ENCODE measurements around the gene RAPGEF2. TPM values are rescaled to one million over a fixed set of nuclear protein-coding genes. Genes with fewer than 3 reads are reported as not detected.

The RAPGEF2 gene
- total and polyA plus RNA-seq, 10 of the 15 experiments (the other 5 are each of a cell fraction or from before 2014, with no cell fraction given): 0.31 to 24.0 (median 2.9) TPM

DNA sequence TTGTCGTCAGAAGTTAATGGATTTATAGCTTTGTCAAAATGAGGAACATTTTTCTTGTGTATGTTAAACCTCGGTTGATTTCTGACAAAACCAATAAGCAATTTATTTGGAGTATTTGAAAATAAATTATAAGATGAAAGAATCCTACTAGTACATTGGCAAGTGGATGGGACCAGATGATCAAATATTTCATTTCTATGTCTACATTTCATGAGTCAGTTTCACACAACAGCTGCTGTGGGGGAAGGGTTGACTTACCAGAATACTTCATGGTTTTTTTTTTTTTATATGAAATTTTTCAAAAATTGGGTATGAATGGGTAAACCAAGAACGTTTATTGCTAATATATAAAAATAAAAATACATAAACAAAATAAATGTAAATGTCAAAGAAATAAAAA lies 39.4 kb downstream of the RAPGEF2 start:
- BruUV-seq (replicated peaks): no TSS peak
- ChIA-PET RAD21 (ENCODE audit: unreplicated experiment) (no interaction called here), CTCF (interaction anchor here (0.5 to 0.9 kb wide), 3 partner anchors 14 to 1389 kb away, joined by 3 to 4 read pairs (median 3); no protein-coding TSS in a partner anchor), SMC1A (ENCODE audit: uncharacterized antibody, unreplicated experiment) (interaction anchor here (0.8 to 1.1 kb wide), 3 partner anchors 35 to 76 kb away, joined by 3 read pairs; no protein-coding TSS in a partner anchor), POLR2A (no interaction called here)
- no peak overlapping the region for H3K9ac ChIP-seq (ENCODE audit: control insufficient read depth, insufficient read depth, low read length)
- WGBS (ENCODE audit: insufficient coverage, insufficient replicate concordance, low lambda C conversion rate, missing lambda C conversion rate): 58% methylated on average over 3 of the region's 3 CpGs
- no peaks in the 10 kb centered on the region; the same call in 1 of the 2 replicates for H4K20me1 ChIP-seq (ENCODE audit: control insufficient read depth, insufficient read depth)
- intact Hi-C loops (cut with micrococcal nuclease; ENCODE audit: unreplicated experiment): no loop called here
- no peaks in the 10 kb centered on the region for H3K36me3 ChIP-seq (ENCODE audit: control insufficient read depth in 2 of 2, insufficient read depth in 2 of 2, low read length in 1 of 2)
- FAIRE-seq (no peak), DNase-seq (ENCODE audit: low read depth, low spot score) (no peak), ATAC-seq (no peak)
- H3K4me2 ChIP-seq (ENCODE audit: control insufficient read depth, insufficient read depth): no peak overlapping the region
- H3K27ac ChIP-seq (ENCODE audit: control insufficient read depth, insufficient read depth): no peak overlapping the region
- H3K27me3 ChIP-seq (replicated peaks in 1 of 2; ENCODE audit: control insufficient read depth in 2 of 2, insufficient read depth in 2 of 2, low read length in 1 of 2): no peaks in the 10 kb centered on the region
- H2AFZ ChIP-seq (ENCODE audit: control insufficient read depth, low read depth, low read length): no peak overlapping the region
- TF ChIP-seq CBX5 (IDR thresholded peaks at IDR 0.05; ENCODE audit: low read depth): no peak
- TF ChIP-seq CEBPB (IDR thresholded peaks at IDR 0.05; ENCODE audit: borderline replicate concordance in 1 of 2, low read depth in 2 of 2, low read length in 2 of 2): no peak
- TF ChIP-seq, protein P1, sequence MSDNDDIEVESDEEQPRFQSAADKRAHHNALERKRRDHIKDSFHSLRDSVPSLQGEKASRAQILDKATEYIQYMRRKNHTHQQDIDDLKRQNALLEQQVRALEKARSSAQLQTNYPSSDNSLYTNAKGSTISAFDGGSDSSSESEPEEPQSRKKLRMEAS (IDR thresholded peaks at IDR 0.05; ENCODE audit: low read depth, low read length): no peak
- TF ChIP-seq SP1 (IDR thresholded peaks at IDR 0.05; ENCODE audit: low read depth, low read length): no peak
- TF ChIP-seq E2F4 (IDR thresholded peaks at IDR 0.05; ENCODE audit: low read depth, low read length): no peak
- TF ChIP-seq HDGF (IDR thresholded peaks at IDR 0.05): no peak
- TF ChIP-seq ZBED1 (IDR thresholded peaks at IDR 0.05; ENCODE audit: borderline replicate concordance): no peak
- TF ChIP-seq NR2C2 (IDR thresholded peaks at IDR 0.05; ENCODE audit: borderline replicate concordance, control insufficient read depth, insufficient read length, low read depth): no peak
- no peak for TF ChIP-seq BACH1 (IDR thresholded peaks at IDR 0.05; ENCODE audit: borderline replicate concordance)
- peaks cover 55% of the 10 kb centered on the region for H3K79me2 ChIP-seq (ENCODE audit: control insufficient read depth, insufficient read depth, low read length)
- in situ Hi-C loops (cut with MboI): no loop called here
- H3K4me3 ChIP-seq: no peak overlapping the region
- H3K9me3 ChIP-seq (replicated peaks; ENCODE audit: control insufficient read depth, insufficient read depth, low read length): no peaks in the 10 kb centered on the region; the same call in 2 of the 3 replicates
- peaks cover 11% of the 10 kb centered on the region; the same call in 1 of the 2 replicates for H3K4me1 ChIP-seq (ENCODE audit: control insufficient read depth, insufficient read depth, low read length)
